Neural progenitor cell (in vitro differentiated cells): Measurements from ENCODE around the gene METTL9. TPM values are rescaled to one million over a fixed set of nuclear protein-coding genes. Genes with fewer than 3 reads are reported as not detected.

Experiments
- DNase-seq: peaks from one replicate; pipeline ENCODE4 v3.0.0-alpha.2; 2016; ENCODE audit warnings: low spot score
- H2AFZ ChIP-seq: fragments of 200-600 bp; sonication (generic); replicated peaks from 2 replicates; pipeline ENCODE4 v1.6.1; 2016; ENCODE audit warnings: antibody characterized with exemption
- H3F3A ChIP-seq: fragments of 200-600 bp; sonication (generic); 2 replicates; pipeline ENCODE4 v1.6.1; 2016; ENCODE audit warnings: antibody characterized with exemption, low read depth
- H3K27ac ChIP-seq: fragments of 200-600 bp; sonication (generic); 2 replicates; pipeline ENCODE4 v1.5.1; 2016; ENCODE audit warnings: mild to moderate bottlenecking
- H3K27me3 ChIP-seq: fragments of 200-600 bp; sonication (generic); 2 replicates; pipeline ENCODE4 v1.6.1; 2016; ENCODE audit warnings: mild to moderate bottlenecking, moderate library complexity
- H3K36me3 ChIP-seq: fragments of 200-600 bp; sonication (generic); 2 replicates; pipeline ENCODE4 v1.5.1; 2016
- H3K4me1 ChIP-seq: fragments of 200-600 bp; sonication (generic); 2 replicates; pipeline ENCODE4 v1.6.1; 2016; ENCODE audit warnings: mixed run types
- H3K4me2 ChIP-seq: fragments of 200-600 bp; sonication (generic); 2 replicates; pipeline ENCODE4 v1.6.1; 2016
- H3K4me3 ChIP-seq: fragments of 200-600 bp; sonication (generic); 2 replicates; pipeline ENCODE4 v1.5.1; 2016
- H3K79me2 ChIP-seq: fragments of 200-600 bp; sonication (generic); 2 replicates; pipeline ENCODE4 v1.6.1; 2016; ENCODE audit warnings: low read depth
- H3K9ac ChIP-seq: fragments of 200-600 bp; sonication (generic); 2 replicates; pipeline ENCODE4 v1.6.1; 2016
- H3K9me3 ChIP-seq: fragments of 200-600 bp; sonication (generic); 2 replicates; pipeline ENCODE4 v1.5.1; 2016; ENCODE audit warnings: low read depth
- H4K20me1 ChIP-seq: fragments of 200-600 bp; sonication (generic); 2 replicates; pipeline ENCODE4 v1.6.1; 2016; ENCODE audit warnings: low read depth
- H3K27ac Mint-ChIP-seq: 3 replicates; pipeline ENCODE4 v1.8.0; 2021; ENCODE audit warnings: mixed read lengths
- H3K27me3 Mint-ChIP-seq: 2 replicates; pipeline ENCODE4 v1.8.0; 2022; ENCODE audit warnings: low read depth, mild to moderate bottlenecking, inconsistent platforms, moderate library complexity, mixed read lengths; ENCODE audit not compliant: insufficient read depth
- H3K36me3 Mint-ChIP-seq: 3 replicates; pipeline ENCODE4 v1.8.0; 2021; ENCODE audit warnings: mixed read lengths
- H3K4me1 Mint-ChIP-seq: 3 replicates; pipeline ENCODE4 v1.8.0; 2021; ENCODE audit warnings: mixed read lengths
- H3K4me3 Mint-ChIP-seq: 3 replicates; pipeline ENCODE4 v1.8.0; 2021; ENCODE audit warnings: mild to moderate bottlenecking, moderate library complexity, mixed read lengths
- H3K9me3 Mint-ChIP-seq: 3 replicates; pipeline ENCODE4 v1.8.0; 2020; ENCODE audit warnings: mixed read lengths
- EZH2 ChIP-seq: fragments of 200-600 bp; sonication (generic); IDR thresholded peaks from 2 replicates; pipeline ENCODE4 v1.6.1; 2017; ENCODE audit warnings: antibody characterized with exemption, mild to moderate bottlenecking, moderate library complexity
- EZH2phosphoT487 ChIP-seq: fragments of 200-600 bp; sonication (generic); IDR thresholded peaks from 2 replicates; pipeline ENCODE4 v1.6.1; 2017; ENCODE audit warnings: antibody characterized with exemption
- total RNA-seq: library from RNA; depleted of rRNA; stranded (reverse); fragments of >200 nt; gene quantifications from 2 replicates; pipeline ENCODE4 v1.2.3, GENCODE V29; 2015; ENCODE audit warnings: low replicate concordance
- TF ChIP-seq, protein P1 (sequence below): fragments of 200-600 bp; sonication (generic); IDR thresholded peaks from 2 replicates; pipeline ENCODE4 v1.5.1; 2017; ENCODE audit warnings: antibody characterized with exemption, mild to moderate bottlenecking

The METTL9 gene
- total RNA-seq, 1 donor from 2014 or later: 329 TPM

DNA sequence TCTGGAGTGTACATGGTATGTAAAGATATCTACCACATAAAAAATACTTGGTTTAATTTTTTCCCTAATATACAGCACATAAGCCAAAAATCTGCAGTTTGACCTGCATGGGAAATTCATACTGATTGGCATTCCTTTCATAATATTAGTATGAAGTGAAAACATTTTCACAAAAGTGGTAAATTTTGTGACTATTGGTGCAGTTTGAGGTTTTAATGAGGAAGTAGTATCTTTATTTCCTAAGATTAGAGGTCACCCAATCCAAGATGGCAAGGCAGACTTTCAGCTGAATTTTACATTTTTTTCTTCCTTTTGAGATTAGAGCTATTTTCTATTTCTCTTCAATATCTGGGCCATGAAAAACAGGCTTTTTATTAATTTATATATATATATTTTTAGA lies 21.2 kb downstream of the METTL9 start:
- Histone ChIP-seq H3K27me3 (no peaks in the 10 kb centered on the region), H3K9me3 (no peaks in the 10 kb centered on the region), H2AFZ (no peak overlapping the region), H3K36me3 (peaks cover 12% of the 10 kb centered on the region), H3K79me2 (peaks cover 31% of the 10 kb centered on the region), H3K4me2 (no peak overlapping the region), H3K4me1 (no peaks in the 10 kb centered on the region), H3K4me3 (no peak overlapping the region), H3F3A (no peaks in the 10 kb centered on the region), H4K20me1 (peaks cover 3% of the 10 kb centered on the region), H3K27ac (no peak overlapping the region), H3K9ac (no peak overlapping the region)
- H3K27ac Mint-ChIP-seq: no peak overlapping the region
- no peaks in the 10 kb centered on the region for H3K27me3 Mint-ChIP-seq
- no peak for DNase-seq
- H3K4me1 Mint-ChIP-seq: no peaks in the 10 kb centered on the region
- no peaks in the 10 kb centered on the region for H3K9me3 Mint-ChIP-seq
- H3K4me3 Mint-ChIP-seq: no peak overlapping the region
- TF ChIP-seq EZH2 (no peak), EZH2phosphoT487 (no peak)
- TF ChIP-seq, protein P1, sequence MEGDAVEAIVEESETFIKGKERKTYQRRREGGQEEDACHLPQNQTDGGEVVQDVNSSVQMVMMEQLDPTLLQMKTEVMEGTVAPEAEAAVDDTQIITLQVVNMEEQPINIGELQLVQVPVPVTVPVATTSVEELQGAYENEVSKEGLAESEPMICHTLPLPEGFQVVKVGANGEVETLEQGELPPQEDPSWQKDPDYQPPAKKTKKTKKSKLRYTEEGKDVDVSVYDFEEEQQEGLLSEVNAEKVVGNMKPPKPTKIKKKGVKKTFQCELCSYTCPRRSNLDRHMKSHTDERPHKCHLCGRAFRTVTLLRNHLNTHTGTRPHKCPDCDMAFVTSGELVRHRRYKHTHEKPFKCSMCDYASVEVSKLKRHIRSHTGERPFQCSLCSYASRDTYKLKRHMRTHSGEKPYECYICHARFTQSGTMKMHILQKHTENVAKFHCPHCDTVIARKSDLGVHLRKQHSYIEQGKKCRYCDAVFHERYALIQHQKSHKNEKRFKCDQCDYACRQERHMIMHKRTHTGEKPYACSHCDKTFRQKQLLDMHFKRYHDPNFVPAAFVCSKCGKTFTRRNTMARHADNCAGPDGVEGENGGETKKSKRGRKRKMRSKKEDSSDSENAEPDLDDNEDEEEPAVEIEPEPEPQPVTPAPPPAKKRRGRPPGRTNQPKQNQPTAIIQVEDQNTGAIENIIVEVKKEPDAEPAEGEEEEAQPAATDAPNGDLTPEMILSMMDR: no peak
- peaks cover 17% of the 10 kb centered on the region for H3K36me3 Mint-ChIP-seq

DNA sequence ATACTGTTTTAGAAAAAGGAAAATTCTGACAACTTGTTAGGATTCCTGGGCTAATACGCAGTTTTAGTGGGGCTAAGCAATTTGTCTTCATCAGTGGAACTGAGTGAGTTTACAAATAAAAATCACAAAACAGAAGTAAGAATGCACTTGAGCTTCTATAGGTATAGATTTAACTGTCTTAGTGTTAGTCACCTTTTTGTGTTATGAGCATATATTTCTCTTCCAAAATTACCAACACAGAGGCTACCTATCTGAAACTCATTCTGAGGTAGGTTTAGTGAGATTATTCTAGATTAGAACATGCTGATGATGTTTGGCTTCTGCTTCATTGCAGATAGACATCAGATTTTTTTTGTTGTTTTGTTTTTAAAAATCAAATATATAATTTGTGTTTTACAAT lies 23.2 kb downstream of the METTL9 start:
- no peak overlapping the region for H3K4me3 Mint-ChIP-seq
- H3F3A ChIP-seq: no peaks in the 10 kb centered on the region
- H3K9me3 ChIP-seq: no peaks in the 10 kb centered on the region
- H3K36me3 Mint-ChIP-seq: peaks cover 29% of the 10 kb centered on the region
- no peak overlapping the region for H3K4me2 ChIP-seq
- peaks cover 2% of the 10 kb centered on the region for H3K4me1 Mint-ChIP-seq
- peaks cover 3% of the 10 kb centered on the region for H4K20me1 ChIP-seq
- peaks cover 12% of the 10 kb centered on the region for H3K36me3 ChIP-seq
- no peak overlapping the region for H3K27ac Mint-ChIP-seq
- no peak overlapping the region for H2AFZ ChIP-seq
- no peak for DNase-seq
- no peak overlapping the region for H3K9ac ChIP-seq
- H3K79me2 ChIP-seq: peaks cover 15% of the 10 kb centered on the region
- no peaks in the 10 kb centered on the region for H3K27me3 ChIP-seq
- no peak overlapping the region for H3K27ac ChIP-seq
- no peaks in the 10 kb centered on the region for H3K4me1 ChIP-seq
- TF ChIP-seq EZH2: no peak
- H3K4me3 ChIP-seq: no peak overlapping the region
- H3K27me3 Mint-ChIP-seq: no peaks in the 10 kb centered on the region
- no peaks in the 10 kb centered on the region for H3K9me3 Mint-ChIP-seq

DNA sequence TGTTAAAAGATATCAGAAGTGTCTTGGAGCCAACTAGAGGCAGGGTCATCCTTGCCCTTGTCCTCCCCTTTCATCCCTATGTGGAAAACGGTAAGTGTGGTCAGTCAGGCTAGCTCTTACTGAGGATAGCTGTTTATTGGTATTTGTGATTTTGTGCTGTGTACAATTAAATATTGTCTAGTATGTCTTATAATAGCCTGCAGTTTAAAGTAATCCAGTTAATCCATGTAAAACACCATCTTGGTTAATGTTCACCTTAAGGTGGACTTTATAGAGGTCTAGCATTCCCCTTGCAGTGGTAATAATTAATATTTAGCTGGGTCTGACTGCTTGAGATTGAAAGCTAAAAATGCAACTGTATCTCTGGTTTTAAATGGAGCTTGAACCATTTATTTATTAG lies 25.6 kb downstream of the METTL9 start:
- H3K36me3 Mint-ChIP-seq: peaks cover 49% of the 10 kb centered on the region
- H3K27ac ChIP-seq: no peak overlapping the region
- peaks cover 2% of the 10 kb centered on the region for H3K4me1 Mint-ChIP-seq
- peaks cover 6% of the 10 kb centered on the region for H3K79me2 ChIP-seq
- H3K27me3 ChIP-seq: no peaks in the 10 kb centered on the region
- no peaks in the 10 kb centered on the region for H3F3A ChIP-seq
- no peak overlapping the region for H3K9ac ChIP-seq
- no peak overlapping the region for H3K4me3 Mint-ChIP-seq
- TF ChIP-seq EZH2 (no peak), EZH2phosphoT487 (no peak)
- TF ChIP-seq, protein P1: no peak
- H3K9me3 Mint-ChIP-seq: peaks cover 4% of the 10 kb centered on the region
- no peaks in the 10 kb centered on the region for H3K4me1 ChIP-seq
- no peak overlapping the region for H3K27ac Mint-ChIP-seq
- peaks cover 2% of the 10 kb centered on the region for H3K27me3 Mint-ChIP-seq
- no peak for DNase-seq
- no peaks in the 10 kb centered on the region for H3K9me3 ChIP-seq
- H3K4me3 ChIP-seq: no peak overlapping the region
- H3K36me3 ChIP-seq: peaks cover 18% of the 10 kb centered on the region
- H4K20me1 ChIP-seq: peaks cover 3% of the 10 kb centered on the region
- H2AFZ ChIP-seq: no peak overlapping the region
- H3K4me2 ChIP-seq: no peak overlapping the region

DNA sequence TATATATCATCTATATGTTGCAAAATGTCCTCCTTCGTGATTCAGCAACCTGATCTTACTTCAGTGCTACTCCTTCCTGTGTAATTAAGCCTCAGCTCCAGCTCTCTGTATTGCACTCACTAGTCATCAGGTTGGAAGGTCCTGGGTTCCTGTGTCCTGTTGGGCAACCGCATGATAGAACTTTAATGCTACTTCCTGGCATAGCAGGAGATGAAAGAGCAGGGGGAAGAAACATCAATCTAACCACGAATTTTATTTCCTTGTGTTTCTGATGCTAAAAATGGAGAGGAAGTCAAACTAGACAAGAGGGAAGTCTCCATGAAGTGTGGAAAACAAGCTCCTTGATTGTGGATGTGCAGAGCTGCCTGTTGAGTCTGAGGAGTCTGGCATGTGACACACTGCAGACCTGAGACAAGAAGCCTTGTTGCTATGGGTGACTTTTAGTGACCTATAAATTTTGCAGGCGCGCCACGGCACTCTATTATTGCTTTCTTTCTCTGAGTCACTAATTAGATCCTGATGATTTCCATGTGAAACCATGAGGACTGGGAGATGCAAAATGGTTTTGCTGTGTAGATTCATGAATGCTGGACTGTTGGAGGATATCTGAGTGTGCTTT lies 27.4 kb downstream of the METTL9 start:
- TF ChIP-seq EZH2phosphoT487 (no peak), EZH2 (no peak)
- TF ChIP-seq, protein P1: no peak
- H3K4me2 ChIP-seq: no peak overlapping the region
- no peak for DNase-seq
- H4K20me1 ChIP-seq: no peaks in the 10 kb centered on the region
- H3K4me1 ChIP-seq: no peaks in the 10 kb centered on the region
- no peaks in the 10 kb centered on the region for H3K9me3 ChIP-seq
- no peaks in the 10 kb centered on the region for H3F3A ChIP-seq
- Mint-ChIP-seq H3K27me3 (peaks cover 2% of the 10 kb centered on the region), H3K4me1 (peaks cover 2% of the 10 kb centered on the region), H3K36me3 (peaks cover 49% of the 10 kb centered on the region), H3K27ac (no peak overlapping the region), H3K4me3 (no peak overlapping the region), H3K9me3 (peaks cover 4% of the 10 kb centered on the region)
- H3K36me3 ChIP-seq: peaks cover 18% of the 10 kb centered on the region
- H3K9ac ChIP-seq: no peak overlapping the region
- no peak overlapping the region for H3K4me3 ChIP-seq
- no peak overlapping the region for H3K27ac ChIP-seq
- no peaks in the 10 kb centered on the region for H3K79me2 ChIP-seq
- H2AFZ ChIP-seq: no peak overlapping the region
- H3K27me3 ChIP-seq: no peaks in the 10 kb centered on the region
